ENCODE measurements around the gene NECAB2. TPM values are rescaled to one million over a fixed set of nuclear protein-coding genes. Genes with fewer than 3 reads are reported as not detected.

Gene NECAB2
- total RNA-seq, 1 donor from 2014 or later, result not detected

DNA sequence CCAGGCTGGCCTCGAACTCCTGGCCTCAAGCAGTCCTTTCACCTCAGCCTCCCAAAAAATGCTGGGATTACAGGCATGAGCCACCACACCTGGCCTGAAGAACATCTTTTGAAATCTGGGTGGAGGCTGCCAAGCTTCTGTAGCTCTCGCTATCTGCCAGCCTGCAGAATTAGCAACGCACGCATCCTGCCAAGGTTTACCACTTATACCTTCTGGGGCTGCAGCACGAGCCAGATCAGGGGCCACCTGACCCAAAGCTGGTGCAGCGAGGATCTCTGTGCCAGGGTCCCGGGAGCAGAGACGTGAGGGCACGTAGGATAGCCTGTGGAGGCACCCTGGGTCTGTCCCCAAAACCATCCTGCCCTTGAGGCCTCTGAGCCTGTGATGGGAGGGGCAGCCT lies 52.3 kb downstream of the NECAB2 start:
- no peak for DNase-seq (ENCODE audit: low read depth in 2 of 2)

DNA sequence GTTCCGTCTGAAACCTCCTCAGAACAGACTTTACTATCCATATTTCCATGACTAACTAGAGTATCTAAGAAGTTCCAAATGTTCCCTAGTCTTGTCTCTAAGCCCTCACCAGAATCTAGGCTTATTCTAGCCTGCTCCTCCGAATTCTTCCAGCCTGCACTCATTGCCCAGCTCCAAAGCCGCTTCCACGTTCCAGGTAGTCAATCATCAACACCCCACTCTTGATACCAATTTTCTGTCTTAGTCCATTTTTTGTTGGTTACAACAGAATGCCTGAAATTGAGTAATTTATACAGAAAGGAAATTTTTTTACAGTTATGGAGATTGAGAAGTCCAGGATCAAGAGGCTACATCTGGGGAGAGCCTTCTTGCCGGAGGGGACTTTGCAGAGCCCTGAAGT lies 53.4 kb downstream of the NECAB2 start:
- no peak for DNase-seq (ENCODE audit: low read depth in 2 of 2)

DNA sequence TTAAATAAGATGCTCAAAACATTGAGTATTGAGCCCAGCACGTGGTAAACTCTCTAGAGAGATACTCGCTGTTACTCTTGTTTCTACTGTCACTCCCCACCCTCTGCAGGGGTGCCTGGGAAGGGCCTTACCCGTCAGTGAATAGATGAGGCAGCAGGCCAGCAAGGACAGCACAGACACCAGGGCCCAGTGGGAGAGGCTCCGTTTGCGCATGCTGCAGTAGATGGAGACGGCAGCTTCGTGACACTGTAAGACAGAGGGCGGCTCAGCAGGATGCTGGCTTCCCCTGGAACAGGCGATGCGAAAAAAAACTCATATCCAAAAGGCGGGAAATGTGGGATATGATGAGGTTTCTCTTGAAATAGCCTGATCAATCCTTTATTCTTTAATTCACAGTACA lies 54.6 kb downstream of the NECAB2 start:
- DNase-seq (ENCODE audit: low read depth in 2 of 2), result no peak

DNA sequence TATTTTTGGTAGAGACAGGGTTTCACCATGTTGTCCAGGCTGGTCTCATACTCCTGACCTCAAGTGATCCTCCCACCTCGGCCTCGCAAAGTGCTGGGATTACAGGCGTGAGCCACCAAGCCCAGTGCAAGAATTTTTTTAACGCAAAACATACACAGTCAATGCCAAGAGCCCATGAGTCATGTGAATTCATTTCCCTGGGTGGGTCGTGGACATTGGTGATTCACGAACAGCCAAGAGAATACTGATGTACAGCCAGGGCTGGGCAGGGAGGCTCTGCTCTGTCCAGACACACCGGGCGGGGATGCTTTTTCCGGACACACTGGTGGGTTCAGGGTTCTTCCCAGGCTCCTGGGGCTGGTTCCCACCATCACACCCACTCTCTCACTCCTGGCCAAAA lies 56.8 kb downstream of the NECAB2 start:
- DNase-seq (ENCODE audit: low read depth in 2 of 2), result peak; percentile 44 to 83

DNA sequence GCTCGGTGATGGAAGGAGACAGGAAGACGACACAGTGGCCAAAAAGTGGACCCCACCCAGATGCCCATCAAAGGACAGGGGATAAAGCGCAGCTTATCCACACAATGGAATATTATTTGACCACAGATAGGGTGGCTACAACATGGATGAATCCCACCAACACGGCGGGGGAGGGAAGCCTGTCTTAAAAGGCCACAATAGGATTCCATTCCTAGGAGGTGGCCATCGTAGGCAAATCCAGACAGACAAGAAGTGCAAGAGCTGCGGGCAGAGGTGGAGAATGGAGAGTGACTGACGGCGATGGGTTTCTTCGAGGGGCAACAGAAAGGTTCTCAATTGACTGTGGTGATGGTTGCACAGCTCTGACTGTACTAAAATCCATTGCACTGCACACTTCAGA lies 58.6 kb downstream of the NECAB2 start:
- no peak for DNase-seq (ENCODE audit: low read depth in 2 of 2)

DNA sequence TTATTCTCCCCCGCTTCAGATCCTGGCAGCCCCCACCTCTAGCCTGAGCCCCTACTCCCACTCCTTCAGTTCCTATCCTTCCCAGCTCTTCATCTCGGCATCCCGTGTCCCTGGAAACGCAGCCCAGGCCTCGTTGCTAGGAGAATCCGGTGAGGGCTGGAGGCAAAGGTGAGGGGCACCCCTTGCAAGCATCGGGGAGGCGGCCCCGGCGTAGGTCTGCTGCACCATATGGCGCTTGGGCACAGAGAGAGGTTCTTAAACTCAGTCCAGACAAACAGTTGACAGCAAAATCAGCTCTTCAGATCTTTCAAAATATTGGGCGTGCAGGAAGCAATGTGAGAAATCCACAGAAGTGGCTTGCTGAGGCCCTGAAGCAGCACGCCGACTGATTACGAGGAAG lies 59.6 kb downstream of the NECAB2 start:
- DNase-seq (ENCODE audit: low read depth in 2 of 2), result no peak

DNA sequence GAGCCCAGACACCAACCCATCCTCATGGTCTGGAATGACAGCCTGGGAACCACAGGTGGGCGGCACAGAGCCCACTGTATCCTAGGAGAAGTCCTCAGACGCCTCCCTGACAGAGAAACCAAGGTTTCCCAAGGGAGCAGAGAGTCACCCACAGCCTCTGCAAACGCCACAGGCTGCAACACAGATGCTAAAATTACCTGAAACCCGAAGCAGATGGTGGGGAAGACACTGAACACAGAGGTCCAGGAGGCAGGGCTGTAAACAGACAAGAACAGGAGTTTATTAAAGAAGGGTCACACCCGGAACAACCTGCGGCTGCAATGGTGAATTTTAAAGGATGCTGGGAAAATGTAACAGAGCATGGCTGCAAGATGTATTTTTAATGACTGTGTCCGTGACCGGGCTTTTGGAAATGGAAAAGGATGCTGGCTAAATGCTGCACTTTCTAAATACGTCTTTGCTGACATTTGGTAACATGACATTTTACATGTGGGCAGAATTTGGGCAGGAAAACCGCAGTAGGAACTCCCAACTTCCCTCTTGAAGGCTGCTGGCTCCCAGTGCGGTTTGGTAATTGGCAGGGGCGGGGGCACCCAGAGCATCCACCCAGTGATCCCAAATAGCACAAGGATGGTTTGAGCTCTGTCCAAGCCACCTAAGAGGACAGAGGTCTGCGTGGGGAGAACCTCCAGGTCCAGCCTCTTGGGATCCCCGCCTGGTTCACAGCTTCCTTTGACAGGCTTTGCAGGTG lies 61.4 kb downstream of the NECAB2 start:
- no peak for DNase-seq (ENCODE audit: low read depth in 2 of 2)

DNA sequence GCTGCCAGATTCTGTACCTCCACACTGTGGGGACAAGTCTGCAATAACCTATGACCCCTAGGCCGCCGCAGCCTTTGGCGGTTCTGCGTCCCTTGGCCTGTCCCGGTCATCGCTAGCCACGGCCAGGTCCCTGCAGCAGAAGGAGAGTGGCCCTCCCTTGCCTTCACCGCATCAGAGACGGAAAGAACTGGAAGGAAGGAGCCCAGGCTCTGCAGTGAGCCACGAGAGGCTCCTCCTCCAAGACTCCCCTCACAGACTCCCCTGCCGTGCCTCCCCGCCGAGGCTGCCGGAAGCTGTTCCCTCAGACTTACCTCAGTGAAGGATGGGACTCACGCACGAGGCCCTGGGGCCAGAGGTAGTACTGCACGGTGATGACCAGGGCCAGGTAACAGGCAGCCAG lies 63.5 kb downstream of the NECAB2 start:
- no peak for DNase-seq (ENCODE audit: low read depth in 2 of 2)

DNA sequence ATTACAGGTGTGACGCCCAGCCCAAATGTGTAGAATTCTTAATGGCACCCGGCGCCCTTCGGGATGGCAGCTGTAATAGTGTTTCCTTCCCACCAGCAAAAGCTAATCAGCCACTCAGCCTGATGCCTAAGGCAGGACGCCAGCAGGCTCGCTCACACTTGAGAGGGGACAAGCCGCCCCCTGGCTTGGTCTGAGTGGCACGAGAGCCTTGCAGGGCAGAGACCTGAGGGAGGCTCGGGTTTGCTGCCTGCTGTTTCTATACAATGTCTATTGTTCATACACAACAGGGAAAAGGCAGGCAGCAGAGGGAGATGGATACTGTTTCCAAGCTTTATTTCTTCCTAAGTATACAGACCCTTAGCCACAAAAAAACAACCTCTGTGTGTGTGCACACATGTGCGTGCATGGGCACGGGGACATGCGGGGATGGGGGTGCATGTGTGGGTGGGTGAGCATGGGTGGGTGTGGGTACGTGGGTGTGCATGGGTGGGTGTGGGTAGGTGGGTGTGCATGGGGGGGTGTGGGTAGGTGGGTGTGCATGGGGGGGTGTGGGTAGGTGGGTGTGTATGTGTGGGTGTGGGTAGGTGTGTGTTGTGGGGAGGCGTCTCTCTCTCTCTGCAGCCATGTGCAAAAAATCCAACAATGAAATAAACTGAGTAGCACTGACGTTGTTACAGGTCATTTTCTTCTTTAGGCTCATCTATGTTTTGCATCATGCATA lies 64.6 kb downstream of the NECAB2 start:
- DNase-seq (ENCODE audit: low read depth in 2 of 2), result no peak

DNA sequence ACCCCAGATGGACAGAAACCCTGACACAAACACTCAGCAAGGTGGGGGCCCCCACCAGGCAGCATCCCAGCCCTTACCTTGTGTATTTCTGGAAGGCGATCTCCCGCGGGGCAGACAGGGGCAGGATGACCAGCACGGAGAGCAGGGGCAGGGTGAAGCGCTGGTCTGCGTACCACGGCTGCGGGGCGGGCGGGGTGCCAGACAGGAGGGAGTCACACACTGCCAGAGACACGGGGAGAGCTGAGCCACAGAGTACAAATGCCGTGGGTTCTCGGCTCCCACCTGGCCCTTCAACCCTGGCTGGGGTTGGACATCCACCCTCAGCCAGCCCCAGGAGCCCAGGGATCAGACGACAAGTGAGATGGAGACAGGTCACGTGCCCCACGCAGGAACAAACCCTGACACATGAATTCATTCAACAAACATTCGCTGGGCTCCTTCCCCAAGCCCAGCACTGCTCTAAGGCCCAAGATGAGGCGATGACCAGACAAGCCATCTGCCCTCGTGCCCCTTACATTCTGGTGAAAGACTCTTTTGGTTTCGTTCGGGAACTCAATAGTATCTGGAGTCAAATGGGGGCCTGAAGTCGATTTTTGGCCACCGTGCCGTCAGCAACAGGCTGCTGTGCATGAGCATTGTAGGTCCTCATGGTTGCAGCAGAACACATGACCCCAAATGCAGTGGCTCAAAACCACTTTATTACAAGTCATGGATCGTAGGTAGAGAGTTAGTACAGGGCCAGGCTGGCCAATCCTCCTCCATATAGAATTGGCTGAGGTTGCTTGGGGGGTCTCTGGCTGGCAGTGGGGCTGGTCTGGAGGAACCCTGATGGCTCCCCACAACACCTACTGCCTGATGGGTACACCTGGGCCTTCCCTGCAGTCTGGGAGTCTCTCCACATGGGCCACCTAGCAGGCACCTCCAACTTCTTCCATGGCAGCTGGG lies 65.5 kb downstream of the NECAB2 start:
- DNase-seq (ENCODE audit: low read depth in 2 of 2), result no peak

DNA sequence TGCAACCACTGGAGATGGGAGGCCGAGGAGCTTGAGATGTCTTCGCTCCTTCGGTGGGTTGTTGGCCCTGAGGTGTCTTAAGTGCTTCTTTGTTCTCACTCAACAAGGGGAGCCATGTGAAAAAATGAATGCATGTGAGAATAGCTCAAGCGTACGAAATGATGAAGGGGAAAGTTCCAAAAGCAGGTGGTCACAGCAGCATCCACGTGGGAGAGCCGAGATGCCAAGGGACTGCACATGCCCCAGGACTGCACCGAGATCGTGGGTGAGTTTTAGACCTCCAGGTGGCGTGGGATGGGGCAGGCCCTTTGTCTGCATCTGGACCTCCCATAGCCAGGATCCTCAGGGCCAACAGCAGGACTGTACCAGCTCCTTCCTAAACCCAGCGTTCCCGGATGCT lies 66.5 kb downstream of the NECAB2 start:
- DNase-seq (ENCODE audit: low read depth in 2 of 2), result no peak

DNA sequence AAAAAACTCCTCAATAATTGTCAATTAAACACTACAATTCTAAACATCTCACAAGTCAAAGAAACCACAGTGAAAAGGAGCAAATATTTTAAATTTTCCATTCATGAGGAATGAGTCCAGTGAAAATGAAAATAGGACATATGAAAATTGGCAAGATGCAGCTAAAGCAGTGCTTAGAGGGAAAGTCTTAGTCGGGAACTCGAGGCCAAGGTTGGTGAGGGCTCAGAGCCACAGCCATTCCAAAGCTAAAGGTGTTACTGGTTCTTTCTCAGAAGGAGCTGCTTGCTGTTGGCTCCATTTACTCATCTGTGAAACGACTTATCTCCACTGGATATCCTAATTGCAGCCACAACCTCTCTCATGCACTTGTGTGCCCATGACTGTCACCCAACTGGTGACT lies 68.1 kb downstream of the NECAB2 start:
- no peak for DNase-seq (ENCODE audit: low read depth in 2 of 2)

DNA sequence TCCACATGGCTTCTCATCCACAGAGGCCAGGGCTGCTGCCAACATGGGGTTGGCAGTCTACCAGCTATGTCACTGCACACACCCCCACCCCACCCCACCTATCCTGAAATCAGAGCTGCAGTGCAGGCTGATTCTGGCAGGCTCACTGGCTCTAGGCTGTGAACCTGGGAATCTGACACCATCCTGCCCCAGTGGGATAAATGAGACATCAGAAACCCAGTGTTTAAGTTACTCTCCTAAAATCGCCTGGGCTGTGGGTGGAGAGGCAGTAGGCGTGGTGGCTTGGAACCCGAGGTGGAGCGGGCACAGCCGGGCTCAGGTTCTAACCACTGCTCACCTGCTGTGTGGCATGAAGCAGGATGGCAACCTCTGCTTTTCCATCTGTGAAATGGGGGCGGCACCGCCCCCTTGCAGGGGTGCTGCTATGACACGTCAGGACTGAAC lies 69.0 kb downstream of the NECAB2 start:
- DNase-seq (ENCODE audit: low read depth in 2 of 2), result no peak

DNA sequence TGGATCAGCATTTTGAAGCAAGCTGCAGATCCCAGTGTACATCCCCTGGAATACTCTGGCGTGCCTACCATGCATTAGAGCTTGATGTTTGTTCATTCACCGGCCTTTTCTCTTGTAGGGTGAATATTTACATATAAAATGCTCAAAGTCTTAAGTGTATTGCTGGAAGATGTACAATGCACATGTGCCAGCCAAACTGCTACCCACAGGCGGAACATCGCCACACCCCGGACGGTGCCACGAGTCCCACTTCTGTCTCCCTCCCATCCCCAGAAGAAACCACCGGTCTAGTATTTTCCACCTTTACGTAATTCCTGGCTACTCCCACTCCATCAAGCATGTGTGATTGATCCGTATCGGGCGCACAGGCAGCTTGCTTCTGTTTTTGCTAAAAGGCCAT lies 70.4 kb downstream of the NECAB2 start:
- no peak for DNase-seq (ENCODE audit: low read depth in 2 of 2)

DNA sequence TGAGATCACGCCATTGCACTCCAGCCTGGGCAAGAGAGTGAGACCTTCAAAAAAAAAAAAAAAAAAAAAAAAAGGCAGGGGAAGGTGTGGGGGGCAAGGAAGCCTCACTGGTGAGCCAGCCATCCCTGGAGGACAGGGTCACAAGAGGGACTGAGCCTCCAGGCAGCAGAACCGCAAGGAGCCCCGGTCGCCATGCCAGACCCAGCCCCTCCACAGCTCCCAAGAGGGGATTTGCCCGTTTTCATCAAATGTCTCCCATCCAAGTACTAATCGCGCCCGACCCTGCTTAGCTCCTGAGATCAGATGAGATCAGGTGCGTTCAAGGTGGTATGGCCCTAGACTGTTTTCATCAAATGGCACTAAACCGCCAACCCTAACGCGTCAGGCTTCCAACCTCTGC lies 71.7 kb downstream of the NECAB2 start:
- no peak for DNase-seq (ENCODE audit: low read depth in 2 of 2)

DNA sequence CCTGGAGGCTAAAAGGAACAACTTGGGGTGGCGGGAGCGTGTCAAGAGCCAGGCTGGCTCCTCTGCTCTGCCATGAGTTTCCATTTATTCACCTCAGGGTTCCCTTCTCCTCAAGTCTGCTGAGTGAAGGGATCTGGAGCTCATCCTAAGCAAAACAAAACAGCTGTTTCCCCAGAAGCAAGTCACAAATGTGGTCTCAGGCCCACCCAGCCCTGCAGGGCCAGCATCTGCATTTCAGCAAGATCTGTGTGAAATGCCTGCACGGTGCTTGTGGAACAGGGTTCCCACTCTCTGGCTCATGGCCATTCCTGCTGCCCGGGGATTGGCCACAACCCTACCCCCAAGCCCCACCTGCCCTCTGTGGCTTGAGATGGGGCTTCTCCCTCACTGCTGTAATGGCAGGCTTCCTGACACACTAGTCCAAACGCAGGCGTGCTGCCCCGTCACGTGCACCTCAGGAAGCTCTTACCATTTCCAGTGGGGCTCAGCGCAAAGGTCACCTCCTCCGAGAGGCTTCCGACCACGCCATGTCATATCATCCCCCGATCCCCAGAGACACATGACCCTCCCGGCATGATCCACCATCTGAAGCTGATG lies 72.3 kb downstream of the NECAB2 start:
- DNase-seq (ENCODE audit: low read depth in 2 of 2), result no peak

DNA sequence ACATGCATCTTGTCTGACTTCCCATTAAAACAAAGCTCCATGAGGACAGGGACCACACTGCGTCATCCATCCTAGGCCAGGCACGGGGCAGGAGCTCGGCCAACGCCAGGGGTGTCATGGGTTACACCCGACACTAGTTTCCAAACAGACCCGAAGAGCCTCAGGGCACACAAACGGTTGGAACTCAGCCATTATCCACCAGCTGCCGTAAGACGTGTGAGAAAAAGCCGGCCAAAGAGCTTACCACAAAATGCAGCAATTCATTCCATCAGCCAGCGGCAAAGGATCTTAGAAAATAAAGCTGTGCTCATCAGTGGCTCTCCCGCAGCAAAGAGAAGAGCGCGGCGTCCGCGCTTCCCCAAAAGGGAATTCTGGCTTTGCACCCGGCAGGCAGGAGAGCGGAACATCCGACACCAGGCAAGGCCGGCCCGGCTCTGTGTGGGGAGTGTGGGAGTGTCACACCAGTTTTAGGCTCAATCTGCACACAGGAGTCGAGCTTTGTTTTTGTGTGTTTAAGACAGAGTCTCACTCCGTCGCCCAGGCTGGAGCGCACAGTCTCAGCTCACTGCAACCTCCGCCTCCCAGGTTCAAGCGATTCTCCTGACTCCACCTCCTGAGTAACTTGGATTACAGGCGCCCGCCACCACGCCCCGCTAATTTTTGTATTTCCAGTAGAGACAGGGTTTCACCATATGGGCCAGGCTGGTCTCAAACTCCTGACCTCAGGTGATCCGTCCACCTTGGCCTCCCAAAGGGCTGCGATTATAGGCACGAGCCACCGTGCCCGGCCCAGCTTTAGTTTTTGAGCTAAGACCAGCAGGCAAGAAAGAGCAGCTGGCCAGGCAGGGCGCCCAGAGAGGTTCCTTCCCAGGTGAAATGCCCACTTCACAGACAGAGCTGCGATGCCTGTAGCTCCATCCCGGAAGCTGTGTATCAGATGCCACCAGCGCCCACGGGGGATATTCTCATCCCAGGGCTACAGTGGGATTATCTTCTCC lies 73.1 kb downstream of the NECAB2 start:
- DNase-seq (ENCODE audit: low read depth in 2 of 2), result no peak

DNA sequence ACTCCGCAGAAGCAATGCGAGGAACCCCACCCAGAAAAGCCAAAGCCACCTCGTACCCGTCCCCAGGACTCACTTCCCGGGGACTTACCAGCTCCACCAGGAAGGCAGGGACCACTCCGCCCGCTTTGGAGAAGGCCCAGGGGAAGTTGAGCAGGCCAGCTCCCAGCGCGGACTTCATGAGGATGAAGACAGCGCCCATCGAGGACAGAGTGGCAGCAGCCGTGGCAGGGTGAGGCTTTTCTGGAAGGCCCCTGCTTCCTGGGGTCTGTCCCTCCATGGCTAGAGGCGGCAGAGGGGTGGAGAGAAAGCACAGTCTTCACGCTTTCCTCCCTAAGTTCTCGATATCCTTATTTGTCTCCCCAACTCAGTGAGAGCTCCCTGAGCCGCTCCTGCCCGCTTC lies 73.8 kb downstream of the NECAB2 start:
- DNase-seq (ENCODE audit: low read depth in 2 of 2), result no peak

DNA sequence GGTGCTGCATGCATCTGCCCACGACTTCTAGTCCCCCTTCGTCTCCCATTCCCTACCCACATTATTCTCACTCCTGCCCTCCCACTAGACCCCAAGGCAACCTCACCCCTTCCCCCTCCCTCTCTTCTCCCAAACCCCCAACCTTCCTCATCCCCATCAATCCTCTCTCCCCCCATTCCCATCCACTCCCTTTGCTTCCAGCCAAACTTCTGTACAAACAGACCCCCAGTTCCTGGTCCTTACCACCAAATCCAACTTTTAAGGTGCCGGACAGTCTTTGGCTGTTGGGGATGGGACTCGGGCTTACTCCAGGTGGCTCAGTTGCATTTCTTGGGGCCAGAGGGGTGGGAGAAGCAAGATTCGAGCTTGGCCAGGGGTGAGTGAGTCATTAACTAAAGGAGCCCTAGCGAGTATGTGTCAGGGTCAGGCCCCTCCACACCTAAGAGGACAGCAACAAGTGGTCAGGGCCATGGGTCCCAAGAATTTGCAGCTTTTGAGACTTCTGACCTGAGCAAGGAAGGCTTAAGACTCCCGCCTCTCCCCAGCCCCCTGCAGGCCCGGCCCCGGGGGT lies 74.3 kb downstream of the NECAB2 start, which contains the start of gene SLC38A8:
SLC38A8 (minus strand) TSS at position 488 of the 571 bp plus-strand sequence. CDS start 638 bp downstream, outside the sequence.
- no peak for DNase-seq (ENCODE audit: low read depth in 2 of 2)

All from lung microvascular endothelial cell (primary cell).